Endothelial cell of umbilical vein (primary cell): ENCODE results near the gene EDRF1. TPM values are rescaled to one million over a fixed set of nuclear protein-coding genes. Genes with fewer than 3 reads are reported as not detected.

Experiments used
- BruUV-seq: library from RNA; stranded (reverse); fragments of 400-500 nt; replicated peaks from 2 replicates; lab custom pipeline; 2021; lab: Mats Ljungman, UMichigan
- CTCF ChIA-PET: fragments of 300-600, 350-600 bp; sonication (Branson Sonifier 250); formaldehyde crosslinking; loops from one replicate; lab custom pipeline; 2021; ENCODE audit warnings: antibody characterized with exemption, inconsistent platforms; lab: Charles Lee
- POLR2A ChIA-PET: fragments of 300-600, 350-600 bp; sonication (Branson Sonifier 250); formaldehyde crosslinking; loops from one replicate; lab custom pipeline; 2021; ENCODE audit warnings: antibody characterized with exemption, inconsistent platforms; lab: Charles Lee
- DNase-seq: peaks from one replicate; pipeline ENCODE4 v3.0.0-alpha.2; 2011; ENCODE audit warnings: low read depth, low spot score
- FAIRE-seq: peaks from 2 replicates; lab custom pipeline; 2011; peaks lifted over from hg19 to GRCh38; lab: Jason Lieb, UNC
- H2AFZ ChIP-seq: 2 replicates; pipeline ENCODE4 v1.6.0; 2012; ENCODE audit warnings: low read depth, low read length, control low read depth, inconsistent platforms
- H3K27ac ChIP-seq: 2 replicates; pipeline ENCODE4 v1.5.1; 2011; ENCODE audit warnings: low read depth, mild to moderate bottlenecking, control low read depth, low read length, moderate library complexity; ENCODE audit not compliant: insufficient read depth
- H3K27me3 ChIP-seq, 2 experiments: 2 replicates each; pipeline versions ENCODE4 v1.6.0 to v1.6.1; 2011; ENCODE audit warnings: low read length in 2 of 2, mixed read lengths in 1 of 2; ENCODE audit not compliant: control insufficient read depth in 2 of 2, insufficient read depth in 2 of 2
- H3K36me3 ChIP-seq, 2 experiments: 2 replicates in 1 of 2; 3 replicates in 1 of 2; pipeline ENCODE4 v1.5.1; 2011; ENCODE audit warnings: low read length in 2 of 2, mild to moderate bottlenecking in 1 of 2, moderate library complexity in 1 of 2; ENCODE audit not compliant: control insufficient read depth in 2 of 2, insufficient read depth in 2 of 2; ENCODE audit errors: extremely low read depth in 1 of 2
- H3K4me1 ChIP-seq: 3 replicates; pipeline ENCODE4 v1.5.1; 2011; ENCODE audit warnings: mild to moderate bottlenecking, low read length; ENCODE audit not compliant: control insufficient read depth, insufficient read depth; ENCODE audit errors: extremely low read depth
- H3K4me2 ChIP-seq: 2 replicates; pipeline ENCODE4 v1.6.1; 2011; ENCODE audit warnings: low read length, control low read depth, mixed read lengths; ENCODE audit not compliant: insufficient read depth
- H3K4me3 ChIP-seq, 3 experiments: fragments of 200-600 bp in 1 of 3; sonication (generic), shearing (Covaris generic) in 1 of 3; replicated peaks in 1 of 3; 2 replicates each; pipeline ENCODE4 v1.5.1; 2011 to 2016; ENCODE audit warnings: control low read depth in 3 of 3, low read length in 3 of 3, mild to moderate bottlenecking in 2 of 3, inconsistent platforms in 1 of 3, low read depth in 1 of 3, moderate library complexity in 1 of 3; ENCODE audit not compliant: insufficient read depth in 1 of 3
- H3K79me2 ChIP-seq: 2 replicates; pipeline ENCODE4 v1.6.0; 2012; ENCODE audit warnings: low read length, inconsistent platforms; ENCODE audit not compliant: control insufficient read depth, insufficient read depth
- H3K9ac ChIP-seq: replicated peaks from 2 replicates; pipeline ENCODE3; 2011; ENCODE audit warnings: low read length, control low read depth; ENCODE audit not compliant: insufficient read depth; ENCODE audit errors: extremely low read depth
- H3K9me1 ChIP-seq: replicated peaks from 3 replicates; pipeline ENCODE4 v1.6.0; 2011; ENCODE audit warnings: mild to moderate bottlenecking, low read length; ENCODE audit not compliant: control insufficient read depth, insufficient read depth; ENCODE audit errors: extremely low read depth
- H3K9me3 ChIP-seq: replicated peaks from 2 replicates; pipeline ENCODE4 v1.5.1; 2012; ENCODE audit warnings: low read length, inconsistent platforms; ENCODE audit not compliant: control insufficient read depth, insufficient read depth
- H4K20me1 ChIP-seq: replicated peaks from 2 replicates; pipeline ENCODE3; 2011; ENCODE audit warnings: mild to moderate bottlenecking, low read length; ENCODE audit not compliant: control insufficient read depth, insufficient read depth; ENCODE audit errors: extremely low read depth
- EZH2 ChIP-seq: IDR thresholded peaks from 2 replicates; pipeline ENCODE4 v1.6.1; 2012; ENCODE audit warnings: borderline replicate concordance, low read depth, mild to moderate bottlenecking, moderate library complexity, low read length, inconsistent platforms; ENCODE audit not compliant: severe bottlenecking
- FOS ChIP-seq: IDR thresholded peaks from 2 replicates; pipeline ENCODE4 v1.6.1; 2011; ENCODE audit warnings: mild to moderate bottlenecking, low read length, moderate library complexity, borderline replicate concordance; ENCODE audit not compliant: insufficient read depth
- GATA2 ChIP-seq: IDR thresholded peaks from 2 replicates; pipeline ENCODE4 v1.7.0; 2011; ENCODE audit warnings: low read depth, mild to moderate bottlenecking, moderate library complexity, mixed read lengths, low read length; ENCODE audit not compliant: insufficient read length, insufficient read depth
- JUN ChIP-seq: IDR thresholded peaks from 2 replicates; pipeline ENCODE4 v1.6.1; 2011; ENCODE audit warnings: borderline replicate concordance, low read depth; ENCODE audit not compliant: insufficient read length, insufficient read depth
- MYC ChIP-seq: IDR thresholded peaks from one replicate; pipeline ENCODE4 v1.6.1; 2011; ENCODE audit warnings: mild to moderate bottlenecking, low read depth, low read length
- POLR2A ChIP-seq: IDR thresholded peaks from 2 replicates; pipeline ENCODE4 v1.6.1; 2012; ENCODE audit warnings: low read depth, mild to moderate bottlenecking, control low read depth, low read length
- POLR2AphosphoS5 ChIP-seq: IDR thresholded peaks from 2 replicates; pipeline ENCODE4 v1.6.1; 2012; ENCODE audit warnings: low read depth, mild to moderate bottlenecking, control low read depth, low read length, moderate library complexity; ENCODE audit not compliant: insufficient read depth
- dilution Hi-C: fragments of 300-500 bp; cut with MboI; formaldehyde crosslinking; loops from one replicate; pipeline ENCODE4 v1.15.0; 2019; ENCODE audit warnings: low sequenced_read_pairs; ENCODE audit not compliant: extremely low pct_ligation_motif_present
- intact Hi-C: fragments of 100-400 bp; cut with micrococcal nuclease; formaldehyde crosslinking; loops from one replicate; pipeline ENCODE4 v1.10.0; 2022
- polyA plus RNA-seq, 4 experiments: library from polyadenylated mRNA; depleted of rRNA in 3 of 4; stranded (reverse) in 3 of 4; unstranded in 1 of 4; fragments of >200 nt; gene quantifications; 2 replicates each; pipeline versions ENCODE4 v1.2.1 to v1.2.3, GENCODE V29; 2011 to 2012; ENCODE audit warnings: missing spikeins in 1 of 4
- total RNA-seq: library from RNA; stranded (reverse); gene quantifications from 2 replicates; pipeline ENCODE4 v1.2.3, GENCODE V29; 2021
- TF ChIP-seq, protein P1 (sequence below), 2 donors: IDR thresholded peaks; 1 replicate in 1 of 2; 2 replicates in 1 of 2; pipeline ENCODE4 v1.5.1; 2011; ENCODE audit warnings: low read length in 2 of 2, mild to moderate bottlenecking in 2 of 2, moderate library complexity in 2 of 2, control low read depth in 1 of 2, inconsistent platforms in 1 of 2, low read depth in 1 of 2; ENCODE audit not compliant: insufficient read depth in 1 of 2; ENCODE audit errors: extremely low read depth in 1 of 2
- TF ChIP-seq, protein P2 (sequence below): IDR thresholded peaks from 2 replicates; pipeline ENCODE4 v1.6.1; 2011; ENCODE audit not compliant: insufficient read depth, insufficient read length

EDRF1 gene
- total and polyA plus RNA-seq, 2 donors (not counting 3 experiments of a cell fraction or from before 2014, with no cell fraction given): 11.6 to 27.8 TPM

DNA sequence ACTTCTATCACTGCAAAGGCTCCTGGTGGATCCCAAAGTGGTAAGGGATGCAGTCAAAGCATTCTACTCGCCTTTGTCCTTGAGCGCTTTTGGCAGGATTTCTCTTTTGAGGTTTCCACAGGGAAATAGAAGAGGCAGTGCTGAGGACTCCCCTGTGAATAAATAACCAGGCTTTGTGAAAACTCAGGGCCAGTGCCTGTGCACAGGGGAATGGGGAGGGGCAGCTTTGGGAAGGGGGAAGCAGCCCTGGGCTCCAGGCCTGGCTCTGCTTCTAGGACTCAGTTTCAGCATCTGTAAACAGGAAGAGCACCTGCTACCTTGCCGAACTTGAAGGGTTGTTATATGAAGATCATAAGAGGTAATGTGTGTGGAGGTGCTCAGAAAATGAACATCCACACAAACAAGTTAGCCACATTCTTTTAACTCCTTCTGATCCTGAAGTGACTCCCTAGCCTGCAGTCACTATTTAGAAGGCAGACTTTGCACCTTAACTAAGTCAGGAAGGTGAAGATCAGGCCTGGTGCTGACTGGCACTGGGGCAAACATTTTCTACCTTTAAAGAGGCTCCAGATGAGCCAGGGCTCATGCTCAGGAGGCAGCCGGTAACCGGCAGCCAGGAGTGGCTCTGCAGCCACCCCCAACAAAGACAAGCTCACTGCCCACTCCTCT lies 78.6 kb downstream of the EDRF1 start:
- intact Hi-C loops: no loop called here
- Histone ChIP-seq H3K9me1 (no peaks in the 10 kb centered on the region), H3K27ac (no peak overlapping the region), H3K4me2 (no peak overlapping the region), H3K27me3 (no peaks in the 10 kb centered on the region), H4K20me1 (no peaks in the 10 kb centered on the region), H3K9me3 (no peaks in the 10 kb centered on the region), H3K36me3 (peaks cover 2 to 17% of the 10 kb centered on the region in 2 experiments), H3K4me3 (no peak overlapping the region), H3K9ac (no peak overlapping the region), H2AFZ (no peak overlapping the region), H3K4me1 (no peaks in the 10 kb centered on the region), H3K79me2 (no peaks in the 10 kb centered on the region)
- no TSS peak for BruUV-seq
- DNase-seq (no peak), FAIRE-seq (no peak)
- ChIA-PET POLR2A (no interaction called here), CTCF (no interaction called here)
- no peak for TF ChIP-seq JUN
- TF ChIP-seq, protein P1, sequence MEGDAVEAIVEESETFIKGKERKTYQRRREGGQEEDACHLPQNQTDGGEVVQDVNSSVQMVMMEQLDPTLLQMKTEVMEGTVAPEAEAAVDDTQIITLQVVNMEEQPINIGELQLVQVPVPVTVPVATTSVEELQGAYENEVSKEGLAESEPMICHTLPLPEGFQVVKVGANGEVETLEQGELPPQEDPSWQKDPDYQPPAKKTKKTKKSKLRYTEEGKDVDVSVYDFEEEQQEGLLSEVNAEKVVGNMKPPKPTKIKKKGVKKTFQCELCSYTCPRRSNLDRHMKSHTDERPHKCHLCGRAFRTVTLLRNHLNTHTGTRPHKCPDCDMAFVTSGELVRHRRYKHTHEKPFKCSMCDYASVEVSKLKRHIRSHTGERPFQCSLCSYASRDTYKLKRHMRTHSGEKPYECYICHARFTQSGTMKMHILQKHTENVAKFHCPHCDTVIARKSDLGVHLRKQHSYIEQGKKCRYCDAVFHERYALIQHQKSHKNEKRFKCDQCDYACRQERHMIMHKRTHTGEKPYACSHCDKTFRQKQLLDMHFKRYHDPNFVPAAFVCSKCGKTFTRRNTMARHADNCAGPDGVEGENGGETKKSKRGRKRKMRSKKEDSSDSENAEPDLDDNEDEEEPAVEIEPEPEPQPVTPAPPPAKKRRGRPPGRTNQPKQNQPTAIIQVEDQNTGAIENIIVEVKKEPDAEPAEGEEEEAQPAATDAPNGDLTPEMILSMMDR (IDR thresholded peaks at IDR 0.05; ENCODE audit: extremely low read depth in 1 of 2, insufficient read depth in 1 of 2, low read depth in 1 of 2, low read length in 2 of 2): no peak
- no peak for TF ChIP-seq EZH2
- dilution Hi-C loops: no loop called here

DNA sequence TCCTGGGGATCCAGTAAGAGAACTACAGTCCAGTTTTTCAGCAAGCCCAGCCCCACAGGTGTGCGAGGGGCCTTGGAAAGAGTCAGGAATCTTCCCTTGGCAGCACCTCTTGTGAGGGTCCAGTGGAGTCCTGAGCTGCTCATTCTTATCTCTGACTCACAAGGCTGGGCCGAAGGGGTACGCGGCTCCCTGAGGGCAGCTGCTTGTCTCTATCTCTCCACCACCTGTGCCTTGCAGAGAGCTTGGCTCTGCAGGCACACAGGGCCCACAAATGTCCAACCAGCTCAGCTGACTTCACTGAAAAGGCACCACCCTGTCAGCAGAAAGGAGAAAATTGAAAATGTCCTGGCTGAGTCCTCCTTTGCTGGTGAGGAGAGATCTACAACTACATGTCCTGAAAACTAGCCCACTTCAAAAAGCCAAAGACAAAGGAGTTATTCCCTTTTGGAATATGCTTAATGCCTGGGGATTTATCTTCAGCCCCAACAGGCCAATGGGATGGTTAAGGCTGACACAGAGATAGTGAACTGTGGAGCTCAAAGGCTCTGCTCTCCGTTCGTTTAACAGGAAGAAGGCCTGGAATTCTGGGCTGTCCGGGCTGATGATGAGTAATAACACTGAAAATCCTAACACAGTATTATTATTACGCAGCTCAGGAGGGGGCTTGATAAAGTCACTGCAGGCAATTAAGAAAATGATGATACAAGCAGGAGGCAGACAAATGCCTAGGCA lies 80.1 kb downstream of the EDRF1 start:
- Histone ChIP-seq H3K4me2 (no peak overlapping the region), H3K36me3 (peaks cover 0 to 8% of the 10 kb centered on the region in 2 experiments), H3K4me3 (no peak overlapping the region), H3K9me3 (no peaks in the 10 kb centered on the region), H3K4me1 (no peaks in the 10 kb centered on the region), H2AFZ (no peak overlapping the region), H4K20me1 (no peaks in the 10 kb centered on the region), H3K9me1 (no peaks in the 10 kb centered on the region), H3K27me3 (no peaks in the 10 kb centered on the region), H3K9ac (no peak overlapping the region), H3K79me2 (no peaks in the 10 kb centered on the region), H3K27ac (no peak overlapping the region)
- BruUV-seq: no TSS peak
- FAIRE-seq (no peak), DNase-seq (no peak)
- TF ChIP-seq MYC (no peak), GATA2 (no peak), POLR2A (no peak), JUN (no peak), FOS (no peak), POLR2AphosphoS5 (no peak), EZH2 (no peak)
- TF ChIP-seq, protein P2, sequence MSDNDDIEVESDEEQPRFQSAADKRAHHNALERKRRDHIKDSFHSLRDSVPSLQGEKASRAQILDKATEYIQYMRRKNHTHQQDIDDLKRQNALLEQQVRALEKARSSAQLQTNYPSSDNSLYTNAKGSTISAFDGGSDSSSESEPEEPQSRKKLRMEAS: no peak
- TF ChIP-seq, protein P1 (IDR thresholded peaks at IDR 0.05; ENCODE audit: extremely low read depth in 1 of 2, insufficient read depth in 1 of 2, low read depth in 1 of 2, low read length in 2 of 2): no peak
- intact Hi-C loops: no loop called here
- CTCF ChIA-PET: no interaction called here
- dilution Hi-C loops: no loop called here
- POLR2A ChIA-PET: no interaction called here
